ENCODE measurements around the gene BBIP1. TPM values are rescaled to one million over a fixed set of nuclear protein-coding genes. Genes with fewer than 3 reads are reported as not detected.
"Not testable (repeated sequence)": the region's sequence is repeated elsewhere in the genome, so short reads cannot be mapped to it uniquely, and the experiment has no call there.

BBIP1 gene
- total RNA-seq, 2 donors from 2014 or later, result 25.7 to 34.5 TPM

DNA sequence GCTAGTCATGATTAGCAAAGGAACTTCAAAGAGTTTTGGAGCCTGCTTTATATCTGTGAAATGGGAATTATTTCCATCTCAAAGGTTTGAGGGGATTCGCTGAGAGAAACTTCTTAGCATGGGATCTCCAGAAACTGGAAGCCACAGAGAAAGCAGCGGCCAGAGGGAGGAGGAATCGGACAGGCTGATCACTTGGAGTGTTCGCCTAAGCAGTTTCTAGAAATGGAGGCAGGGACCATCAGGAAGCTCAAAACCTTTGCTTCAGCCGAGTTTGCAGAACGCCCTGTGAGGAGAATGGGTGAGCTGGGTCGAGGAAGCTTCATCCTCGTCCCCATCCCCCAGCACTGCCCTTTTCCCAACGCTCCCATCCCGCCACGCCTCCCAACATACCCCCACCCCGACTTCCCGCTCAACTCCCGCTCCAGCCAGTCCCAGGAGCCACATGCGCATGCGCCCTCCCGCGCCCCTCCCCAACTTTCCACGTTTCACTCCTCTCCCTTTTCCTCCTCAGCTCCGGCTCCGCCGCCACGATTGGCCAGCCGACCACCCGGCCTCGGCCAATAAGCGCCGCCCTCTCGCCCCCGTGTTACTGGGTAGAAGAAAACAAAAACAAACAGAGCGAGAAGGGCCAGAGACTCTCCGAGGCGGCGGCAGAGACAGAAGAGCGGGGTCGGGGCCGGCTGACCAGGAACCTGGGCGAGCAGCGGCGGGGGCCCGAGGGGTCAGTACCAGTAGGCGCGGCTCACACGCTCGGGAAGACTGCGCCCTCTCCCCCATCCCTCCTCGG is 47.5 kb downstream of the BBIP1 start, which contains the start of gene PDCD4:
Gene PDCD4, plus strand, starts transcription at position 631 of the 787 bp plus-strand sequence. CDS start 4,100 bp downstream, outside the sequence.
- Mint-ChIP-seq H3K4me3 (peak within 1 kb of the TSS; percentile 94 to 99), H3K36me3 (ENCODE audit: insufficient read depth in 2 of 2) (peaks cover 7 to 24% of the 10 kb centered on the region in 2 donors), H3K27ac (peak within 1 kb of the TSS; percentile 96), H3K27me3 (ENCODE audit: low read depth) (no peaks in the 10 kb centered on the region), H3K4me1 (ENCODE audit: low read depth) (peaks cover 67% of the 10 kb centered on the region), H3K9me3 (no peaks in the 10 kb centered on the region)
- peak; percentile 96 to 97 for DNase-seq
- ATAC-seq (replicated peaks in 1 of 2), result peak; percentile 81 to 82

DNA sequence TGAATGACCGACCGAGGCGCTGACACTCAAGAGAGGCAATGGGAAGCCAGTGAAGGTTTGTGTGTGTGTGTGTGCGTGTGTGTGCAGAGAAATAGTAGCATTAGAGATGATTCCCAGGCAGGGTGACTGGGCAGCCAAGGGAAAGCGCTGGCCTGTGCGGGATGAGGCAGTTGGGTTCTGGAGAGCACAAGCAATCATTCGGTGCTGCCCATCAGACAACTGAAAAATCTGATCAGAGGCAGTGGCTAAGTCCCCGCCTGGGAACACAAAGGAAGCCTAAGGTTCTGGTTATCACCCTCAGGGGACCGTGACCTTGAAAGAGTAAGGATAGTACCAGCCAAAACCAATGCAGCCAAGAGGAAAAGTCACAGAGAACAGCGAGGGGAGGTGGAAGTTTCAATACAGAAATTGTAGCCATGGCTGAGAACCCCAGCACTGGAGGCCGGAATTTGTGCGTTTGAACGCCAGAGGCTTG is 48.1 kb downstream of the BBIP1 start:
- no peak for ATAC-seq (replicated peaks in 1 of 2)
- DNase-seq, result no peak
- Mint-ChIP-seq H3K4me3 (peak overlapping the region; percentile 81 to 99), H3K27ac (peak overlapping the region; percentile 96), H3K9me3 (no peaks in the 10 kb centered on the region), H3K27me3 (ENCODE audit: low read depth) (no peaks in the 10 kb centered on the region), H3K36me3 (ENCODE audit: insufficient read depth in 2 of 2) (peaks cover 7 to 19% of the 10 kb centered on the region in 2 donors), H3K4me1 (ENCODE audit: low read depth) (peaks cover 68% of the 10 kb centered on the region)

DNA sequence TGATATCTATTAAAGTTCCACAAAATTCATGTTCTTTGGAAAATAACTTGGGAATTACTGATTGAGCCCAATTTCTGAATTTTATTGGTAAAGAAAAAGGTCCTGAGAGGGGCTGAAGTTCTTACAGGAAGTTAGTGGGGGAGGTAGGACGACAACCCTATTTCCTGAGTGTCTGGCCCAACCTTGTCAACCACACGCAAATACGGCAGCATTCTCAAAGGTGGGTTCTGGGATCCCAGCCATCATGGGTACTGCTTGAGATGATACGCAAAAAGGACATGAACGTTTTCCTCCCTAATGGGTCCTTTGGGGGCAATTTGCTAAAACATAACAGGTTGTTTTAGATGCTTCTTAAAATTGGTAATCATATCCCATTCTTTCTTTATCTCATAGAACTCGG is 50.0 kb downstream of the BBIP1 start:
- Mint-ChIP-seq H3K4me3 (peak overlapping the region; percentile 81 to 99), H3K27ac (peak overlapping the region; percentile 96), H3K9me3 (no peaks in the 10 kb centered on the region), H3K4me1 (ENCODE audit: low read depth) (peaks cover 74% of the 10 kb centered on the region), H3K27me3 (ENCODE audit: low read depth) (no peaks in the 10 kb centered on the region), H3K36me3 (ENCODE audit: insufficient read depth in 2 of 2) (peaks cover 7 to 10% of the 10 kb centered on the region in 2 donors)
- DNase-seq (no peak), ATAC-seq (replicated peaks in 1 of 2) (no peak)

DNA sequence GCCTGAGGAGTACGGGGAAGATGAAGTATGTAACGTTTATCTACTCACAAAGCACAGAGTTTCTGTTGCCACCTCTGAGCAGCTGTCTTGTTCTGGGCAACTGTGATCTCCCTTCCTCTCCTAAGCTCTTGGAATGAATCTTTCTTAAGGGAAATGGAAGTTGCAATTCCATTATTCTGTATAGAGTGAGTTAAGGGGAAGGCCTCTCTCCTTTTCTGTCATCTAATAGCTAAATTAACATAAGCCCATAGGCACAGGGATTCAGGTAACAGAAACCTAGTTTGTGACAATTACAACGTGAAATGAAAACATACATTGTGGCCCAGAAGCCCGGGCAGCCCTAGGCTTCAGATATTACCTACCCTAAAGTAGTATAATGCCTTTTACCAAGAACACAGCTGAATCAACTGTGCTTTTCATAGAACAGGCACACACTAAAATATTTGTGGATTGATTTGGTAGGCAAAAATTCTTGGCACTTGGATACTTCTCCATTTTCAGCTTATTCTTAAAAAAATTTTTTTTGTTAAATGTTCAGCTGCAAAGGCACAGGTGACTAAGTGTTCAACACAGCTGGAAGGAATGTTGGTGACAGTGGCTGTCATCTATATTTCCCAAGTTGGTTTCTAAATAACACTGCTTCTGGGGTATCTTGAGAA is 51.0 kb downstream of the BBIP1 start:
- H3K9me3 Mint-ChIP-seq, result no peaks in the 10 kb centered on the region
- ATAC-seq (replicated peaks in 1 of 2) (no peak), DNase-seq (no peak)
- H3K4me3 Mint-ChIP-seq, result peak overlapping the region; percentile 81 to 99
- H3K36me3 Mint-ChIP-seq (ENCODE audit: insufficient read depth in 2 of 2), result peaks cover 4 to 6% of the 10 kb centered on the region in 2 donors
- peak overlapping the region; percentile 96 for H3K27ac Mint-ChIP-seq
- H3K27me3 Mint-ChIP-seq (ENCODE audit: low read depth), result no peaks in the 10 kb centered on the region
- H3K4me1 Mint-ChIP-seq (ENCODE audit: low read depth), result peaks cover 84% of the 10 kb centered on the region

DNA sequence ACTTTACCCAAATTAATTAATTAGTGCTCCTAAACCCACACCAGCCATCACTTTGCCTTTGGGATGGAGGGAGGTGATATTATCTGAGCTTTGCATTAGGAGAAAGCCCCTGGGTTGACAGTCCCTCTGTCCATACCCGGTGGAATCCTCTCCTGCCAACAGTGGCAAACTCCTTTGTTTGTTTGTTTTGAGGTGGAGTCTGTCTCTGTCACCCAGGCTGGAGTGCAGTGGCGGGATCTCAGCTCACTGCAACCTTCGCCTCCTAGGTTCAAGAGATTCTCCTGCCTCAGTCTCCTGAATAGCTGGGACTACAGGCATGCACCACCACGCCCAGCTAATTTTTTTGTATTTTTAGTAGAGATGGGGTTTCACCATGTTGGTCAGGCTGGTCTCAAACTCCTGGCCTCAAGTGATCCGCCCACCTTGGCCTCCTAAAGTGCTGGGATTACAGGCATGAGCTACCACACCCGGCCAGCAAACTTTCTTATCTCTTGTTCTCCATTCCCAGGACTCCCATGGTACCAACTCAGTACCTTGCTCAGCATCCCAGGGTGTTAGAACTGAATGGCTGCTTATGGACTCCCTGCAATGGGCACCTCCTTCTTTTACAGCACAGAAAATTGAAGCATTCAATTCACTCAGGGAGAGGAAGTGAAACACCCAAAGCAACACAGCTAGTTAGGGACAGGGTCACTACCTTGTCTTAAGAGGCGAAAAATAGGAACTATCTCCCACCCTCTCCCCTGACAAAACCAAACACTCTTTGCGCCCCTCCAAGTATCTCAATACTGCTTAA is 51.8 kb downstream of the BBIP1 start:
- not testable (repeated sequence) for ATAC-seq (replicated peaks in 1 of 2); H3K36me3 Mint-ChIP-seq (ENCODE audit: insufficient read depth in 2 of 2); H3K27me3 Mint-ChIP-seq (ENCODE audit: low read depth); DNase-seq; H3K9me3 Mint-ChIP-seq
- H3K4me3 Mint-ChIP-seq, result peak overlapping the region; percentile 81 to 99
- peaks cover 91% of the 10 kb centered on the region for H3K4me1 Mint-ChIP-seq (ENCODE audit: low read depth)
- peak overlapping the region; percentile 96 for H3K27ac Mint-ChIP-seq

DNA sequence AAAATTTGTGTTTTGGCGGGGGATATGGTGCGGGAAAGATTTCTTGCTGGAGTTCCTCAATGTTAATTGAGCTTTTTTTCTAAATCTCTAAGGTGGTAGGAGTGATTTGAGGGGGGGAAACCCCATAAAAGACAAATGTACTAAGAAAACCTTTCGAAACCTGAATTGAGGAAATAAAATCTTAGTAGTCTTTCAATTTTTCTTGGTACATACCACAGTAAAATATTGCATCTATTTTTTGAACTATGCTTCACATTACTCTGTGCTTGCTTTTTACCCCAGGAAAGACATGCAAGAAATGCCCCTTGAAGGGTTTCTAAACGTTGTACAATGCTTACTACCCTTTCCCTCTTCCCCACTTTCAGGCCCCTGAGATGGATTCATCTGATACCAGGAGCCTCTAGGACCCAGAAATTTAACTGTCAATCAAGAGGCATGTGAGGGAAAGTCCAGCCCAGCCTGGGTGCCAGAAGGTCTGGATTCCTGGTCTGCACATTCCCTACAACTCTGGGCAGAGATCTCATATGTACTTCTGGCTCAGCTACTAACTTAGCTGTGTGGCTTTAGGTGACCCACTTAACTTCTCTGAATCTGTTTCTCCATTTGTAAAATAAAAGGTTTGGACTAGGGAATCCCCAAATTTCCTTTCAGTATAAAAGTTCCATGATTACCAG is 53.0 kb downstream of the BBIP1 start:
- no peaks in the 10 kb centered on the region for H3K9me3 Mint-ChIP-seq
- H3K4me3 Mint-ChIP-seq, result peak overlapping the region; percentile 82 to 91
- peak in 1 of 2 donors; percentile 16 for ATAC-seq (replicated peaks in 1 of 2)
- peaks cover 99% of the 10 kb centered on the region for H3K4me1 Mint-ChIP-seq (ENCODE audit: low read depth)
- peak overlapping the region; percentile 98 for H3K27ac Mint-ChIP-seq
- DNase-seq, result no peak
- no peaks in the 10 kb centered on the region for H3K27me3 Mint-ChIP-seq (ENCODE audit: low read depth)
- peaks cover 0 to 2% of the 10 kb centered on the region in 2 donors for H3K36me3 Mint-ChIP-seq (ENCODE audit: insufficient read depth in 2 of 2)

DNA sequence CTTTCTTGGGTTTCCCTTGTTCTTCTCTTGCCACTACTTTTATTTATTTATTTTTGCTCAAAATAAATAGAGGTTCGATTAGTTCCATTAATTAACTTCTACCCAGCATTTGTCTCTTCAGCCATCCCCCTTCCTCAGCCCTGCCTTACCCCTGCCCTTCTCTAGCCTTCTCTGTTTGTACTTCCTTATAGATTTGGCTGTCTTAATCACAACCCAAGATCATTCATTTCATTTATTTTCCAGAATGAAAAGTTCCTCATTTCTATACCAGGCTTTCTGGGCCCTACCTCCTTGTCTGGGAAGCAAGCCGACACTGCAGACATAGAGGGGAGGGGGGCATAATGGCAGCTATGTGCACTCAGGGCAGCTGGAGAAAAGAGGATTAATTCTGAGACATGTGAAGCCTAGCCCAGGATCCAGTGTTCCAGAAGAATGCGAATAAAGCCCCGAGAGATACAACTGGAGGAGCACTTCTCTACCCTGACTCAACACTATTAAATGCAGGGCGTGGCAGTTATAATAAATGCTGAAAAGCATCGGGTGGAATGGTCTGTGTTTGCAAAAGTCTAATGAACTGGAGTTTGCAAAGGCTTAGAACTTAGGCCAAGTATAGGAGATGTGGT is 53.7 kb downstream of the BBIP1 start:
- peaks cover 99% of the 10 kb centered on the region for H3K4me1 Mint-ChIP-seq (ENCODE audit: low read depth)
- H3K36me3 Mint-ChIP-seq (ENCODE audit: insufficient read depth in 2 of 2), result peaks cover 0 to 2% of the 10 kb centered on the region in 2 donors
- no peaks in the 10 kb centered on the region for H3K27me3 Mint-ChIP-seq (ENCODE audit: low read depth)
- peak in 1 of 2 donors; percentile 3 for ATAC-seq (replicated peaks in 1 of 2)
- peak overlapping the region; percentile 98 for H3K27ac Mint-ChIP-seq
- DNase-seq, result no peak
- no peaks in the 10 kb centered on the region for H3K9me3 Mint-ChIP-seq
- H3K4me3 Mint-ChIP-seq, result peak overlapping the region; percentile 82 to 91

DNA sequence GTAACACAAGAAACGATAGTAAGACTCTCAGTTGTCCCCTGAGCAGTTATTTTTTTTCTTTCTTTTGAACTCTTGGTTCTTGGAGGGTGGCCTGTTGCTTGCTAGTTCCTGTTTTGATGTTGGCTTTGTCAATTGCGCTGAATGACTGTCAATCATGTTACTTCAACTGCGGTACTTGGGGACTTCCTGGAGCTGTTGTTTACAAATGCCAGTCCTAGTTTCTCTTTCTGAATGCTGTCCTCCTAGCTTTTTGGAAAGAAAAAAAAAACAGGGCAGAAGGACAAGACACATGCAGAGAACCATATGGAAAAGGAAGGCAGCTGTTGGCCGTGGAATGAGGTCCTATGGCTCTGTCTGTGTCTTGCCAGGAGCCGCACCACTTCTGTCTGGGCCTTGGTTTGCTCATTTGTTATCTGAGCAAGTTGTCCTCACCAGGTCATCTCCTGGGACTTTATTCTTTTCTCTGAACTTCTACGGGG is 54.3 kb downstream of the BBIP1 start:
- Mint-ChIP-seq H3K36me3 (ENCODE audit: insufficient read depth in 2 of 2) (peaks cover 0 to 2% of the 10 kb centered on the region in 2 donors), H3K27ac (peak overlapping the region; percentile 98), H3K27me3 (ENCODE audit: low read depth) (no peaks in the 10 kb centered on the region), H3K9me3 (no peaks in the 10 kb centered on the region), H3K4me1 (ENCODE audit: low read depth) (peaks cover 99% of the 10 kb centered on the region), H3K4me3 (peak overlapping the region; percentile 82 to 91)
- DNase-seq, result peak; percentile 64 to 65
- peak; percentile 81 to 82 for ATAC-seq (replicated peaks in 1 of 2)

DNA sequence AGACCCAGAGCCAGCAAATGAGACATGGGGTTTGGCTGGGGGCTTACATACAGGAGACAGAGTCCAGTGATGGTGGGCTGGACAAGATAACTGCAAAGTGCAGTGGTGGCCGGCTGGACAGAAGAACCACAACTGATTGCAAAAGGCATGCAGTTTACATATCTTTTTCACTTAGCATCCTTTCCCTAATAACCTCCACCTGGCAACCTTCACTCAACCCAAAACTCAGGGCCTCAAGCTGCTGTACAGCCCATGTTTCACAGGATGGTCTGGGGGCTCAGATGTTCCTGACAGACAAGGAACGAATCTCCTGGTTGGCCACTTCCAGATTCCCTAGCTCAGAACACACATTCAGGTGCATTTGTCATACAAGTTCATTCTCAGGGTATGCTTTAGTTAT is 55.0 kb downstream of the BBIP1 start:
- DNase-seq (no peak), ATAC-seq (replicated peaks in 1 of 2) (no peak)
- Mint-ChIP-seq H3K27me3 (ENCODE audit: low read depth) (no peaks in the 10 kb centered on the region), H3K4me3 (peak overlapping the region in 1 of 2 donors; percentile 91), H3K4me1 (ENCODE audit: low read depth) (peaks cover 98% of the 10 kb centered on the region), H3K27ac (peak overlapping the region; percentile 98), H3K36me3 (ENCODE audit: insufficient read depth in 2 of 2) (no peaks in the 10 kb centered on the region), H3K9me3 (no peaks in the 10 kb centered on the region)

DNA sequence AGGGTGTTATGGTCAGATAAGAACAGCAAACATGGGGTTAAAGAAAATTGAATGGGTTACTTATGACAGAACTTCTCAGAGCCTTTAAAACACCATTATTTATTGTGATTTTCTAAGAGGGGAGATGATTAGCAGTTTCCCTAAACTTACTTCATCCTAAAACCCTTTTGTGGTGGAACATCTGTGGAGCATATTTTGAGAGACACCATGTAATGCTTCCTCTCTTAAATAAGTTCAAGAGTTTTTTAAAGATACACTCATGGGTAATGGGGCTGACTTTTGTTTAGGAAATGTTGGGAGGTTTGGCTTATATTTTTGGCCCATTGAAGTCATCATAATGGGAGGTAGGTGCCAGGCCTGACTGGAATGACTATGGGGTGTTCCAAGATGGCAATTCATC is 55.6 kb downstream of the BBIP1 start:
- ATAC-seq (replicated peaks in 1 of 2), result no peak
- Mint-ChIP-seq H3K9me3 (no peaks in the 10 kb centered on the region), H3K27ac (peak overlapping the region; percentile 98), H3K36me3 (ENCODE audit: insufficient read depth in 2 of 2) (peaks cover 0 to 1% of the 10 kb centered on the region in 2 donors), H3K27me3 (ENCODE audit: low read depth) (no peaks in the 10 kb centered on the region), H3K4me1 (ENCODE audit: low read depth) (peaks cover 96% of the 10 kb centered on the region), H3K4me3 (peak overlapping the region in 1 of 2 donors; percentile 91)
- no peak for DNase-seq

DNA sequence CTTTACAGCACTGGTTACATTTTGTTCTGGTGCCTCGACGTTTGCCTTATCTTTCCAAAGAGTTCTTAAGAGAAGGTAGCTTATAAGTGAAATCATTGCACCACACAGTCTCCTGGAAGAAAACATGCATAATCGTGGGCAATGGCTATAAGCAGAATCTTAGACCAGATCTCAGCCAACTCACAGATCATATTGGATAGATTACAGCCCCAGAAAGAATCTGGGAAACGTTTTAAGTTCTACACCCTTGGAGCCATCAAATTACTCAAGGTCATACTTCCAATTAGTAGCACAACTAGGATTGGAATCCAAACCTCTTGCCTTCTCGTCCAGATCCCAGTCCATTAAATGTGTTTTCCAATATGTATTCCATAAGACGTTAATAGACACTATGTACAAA is 56.0 kb downstream of the BBIP1 start:
- Mint-ChIP-seq H3K9me3 (no peaks in the 10 kb centered on the region), H3K27ac (peak overlapping the region; percentile 98), H3K27me3 (ENCODE audit: low read depth) (no peaks in the 10 kb centered on the region), H3K4me3 (peak overlapping the region in 1 of 2 donors; percentile 13), H3K4me1 (ENCODE audit: low read depth) (peaks cover 96% of the 10 kb centered on the region), H3K36me3 (ENCODE audit: insufficient read depth in 2 of 2) (peaks cover 0 to 4% of the 10 kb centered on the region in 2 donors)
- no peak for ATAC-seq (replicated peaks in 1 of 2)
- DNase-seq, result no peak
